D721Med (cell line): ENCODE measurements around the gene CAT.

Experiments
- DNase-seq: peaks from one replicate; pipeline ENCODE4 v3.0.0; 2011; ENCODE audit warnings: low spot score; ENCODE audit not compliant: insufficient read length
- FAIRE-seq: peaks from 2 replicates; lab custom pipeline; 2011; peaks lifted over from hg19 to GRCh38; lab: Jason Lieb, UNC
- TF ChIP-seq, protein P1 (sequence below): IDR thresholded peaks from 2 replicates; pipeline ENCODE4 v1.5.1; 2012; ENCODE audit warnings: mild to moderate bottlenecking, control low read depth; ENCODE audit not compliant: insufficient read depth; ENCODE audit errors: missing control alignments

Gene CAT

DNA sequence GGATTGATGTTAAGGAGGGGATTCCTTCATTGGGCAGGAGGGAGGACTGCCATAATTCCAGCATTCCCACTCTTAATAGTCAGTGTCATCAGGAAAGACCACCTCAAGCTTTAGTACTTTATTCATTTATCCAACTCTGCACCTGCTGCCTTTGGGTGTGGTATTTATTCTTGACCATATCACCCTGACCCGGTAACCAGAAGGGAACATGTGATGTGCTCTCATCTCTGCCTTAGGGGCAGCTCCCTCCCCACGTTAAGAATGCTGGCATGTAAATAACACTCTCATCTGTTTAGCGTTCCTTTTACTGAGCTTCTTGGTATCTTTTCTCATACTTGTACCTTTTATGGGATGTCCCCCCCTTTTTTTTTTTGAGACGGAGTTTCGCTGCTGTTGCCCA is 7.7 kb downstream of the CAT start:
- FAIRE-seq (no peak), DNase-seq (no peak)
- TF ChIP-seq, protein P1, sequence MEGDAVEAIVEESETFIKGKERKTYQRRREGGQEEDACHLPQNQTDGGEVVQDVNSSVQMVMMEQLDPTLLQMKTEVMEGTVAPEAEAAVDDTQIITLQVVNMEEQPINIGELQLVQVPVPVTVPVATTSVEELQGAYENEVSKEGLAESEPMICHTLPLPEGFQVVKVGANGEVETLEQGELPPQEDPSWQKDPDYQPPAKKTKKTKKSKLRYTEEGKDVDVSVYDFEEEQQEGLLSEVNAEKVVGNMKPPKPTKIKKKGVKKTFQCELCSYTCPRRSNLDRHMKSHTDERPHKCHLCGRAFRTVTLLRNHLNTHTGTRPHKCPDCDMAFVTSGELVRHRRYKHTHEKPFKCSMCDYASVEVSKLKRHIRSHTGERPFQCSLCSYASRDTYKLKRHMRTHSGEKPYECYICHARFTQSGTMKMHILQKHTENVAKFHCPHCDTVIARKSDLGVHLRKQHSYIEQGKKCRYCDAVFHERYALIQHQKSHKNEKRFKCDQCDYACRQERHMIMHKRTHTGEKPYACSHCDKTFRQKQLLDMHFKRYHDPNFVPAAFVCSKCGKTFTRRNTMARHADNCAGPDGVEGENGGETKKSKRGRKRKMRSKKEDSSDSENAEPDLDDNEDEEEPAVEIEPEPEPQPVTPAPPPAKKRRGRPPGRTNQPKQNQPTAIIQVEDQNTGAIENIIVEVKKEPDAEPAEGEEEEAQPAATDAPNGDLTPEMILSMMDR: no peak

DNA sequence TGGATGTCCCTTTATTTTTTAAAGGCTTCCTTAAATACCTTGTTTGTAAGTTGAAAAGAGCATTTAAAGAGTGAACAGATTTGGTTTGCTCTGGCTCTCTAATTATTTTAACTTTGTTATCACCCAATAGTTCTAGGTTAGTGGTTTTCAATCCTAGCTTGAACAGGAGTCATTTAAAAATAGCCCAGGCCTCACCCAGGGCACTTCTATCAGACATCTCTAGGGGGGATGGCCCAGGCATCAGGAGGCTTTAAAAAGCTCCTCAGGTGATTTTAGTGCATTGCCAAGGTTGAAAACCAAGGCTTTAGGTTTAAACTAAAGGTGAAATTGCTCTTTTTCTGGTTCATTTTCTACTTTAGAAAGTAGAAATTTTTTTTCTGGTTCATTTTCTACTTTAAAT is 8.3 kb downstream of the CAT start:
- no peak for DNase-seq
- no peak for FAIRE-seq
- TF ChIP-seq, protein P1: no peak

DNA sequence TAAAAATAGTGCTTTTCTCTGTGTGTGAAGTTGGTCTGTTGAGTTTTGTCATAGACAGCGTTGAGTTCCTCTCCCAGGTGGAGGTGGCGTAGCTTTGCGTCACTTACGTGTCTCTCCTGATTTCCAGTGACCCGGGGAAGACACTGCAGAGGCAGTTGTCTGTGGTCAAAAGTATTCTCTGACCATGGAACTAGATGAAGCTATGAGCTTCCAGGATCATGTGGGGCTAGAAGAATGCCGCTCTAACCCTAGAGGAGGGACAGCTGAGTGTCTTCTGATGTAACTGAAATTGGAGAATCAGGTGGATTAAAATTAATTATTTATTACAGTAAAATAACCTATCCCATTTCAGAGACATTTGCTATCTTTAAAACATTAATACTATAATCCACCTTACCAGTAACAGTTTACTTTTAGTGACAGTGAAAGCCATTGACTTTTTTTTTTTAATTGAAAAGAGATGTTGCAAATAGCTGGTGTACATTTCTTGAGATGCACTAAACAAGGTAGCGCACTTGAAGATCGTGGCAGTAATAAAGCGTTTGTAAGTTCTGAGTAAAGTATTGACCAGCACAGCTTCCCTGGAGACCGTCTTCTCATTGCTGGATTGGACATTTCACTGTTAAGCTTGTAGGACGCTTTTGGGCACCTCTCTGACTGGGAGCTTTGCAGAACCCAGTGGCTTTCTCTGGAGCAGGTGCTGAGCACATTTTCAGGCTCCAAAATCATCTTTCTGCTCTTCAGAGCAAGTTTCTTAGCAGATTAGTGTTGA is 9.7 kb downstream of the CAT start:
- TF ChIP-seq, protein P1: no peak
- FAIRE-seq (no peak), DNase-seq (no peak)

DNA sequence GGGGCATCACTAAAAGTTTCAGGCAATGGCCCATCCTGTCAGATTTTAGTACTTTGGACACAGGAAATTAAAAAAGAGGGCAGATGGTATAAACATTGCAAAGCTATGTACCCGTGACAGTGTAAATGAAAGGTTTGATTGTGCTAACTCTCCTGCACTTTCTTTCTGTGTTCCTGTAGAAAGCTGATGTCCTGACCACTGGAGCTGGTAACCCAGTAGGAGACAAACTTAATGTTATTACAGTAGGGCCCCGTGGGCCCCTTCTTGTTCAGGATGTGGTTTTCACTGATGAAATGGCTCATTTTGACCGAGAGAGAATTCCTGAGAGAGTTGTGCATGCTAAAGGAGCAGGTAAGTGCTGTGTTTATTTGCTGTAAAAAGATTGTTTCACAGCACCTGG is 10.3 kb downstream of the CAT start:
- DNase-seq: no peak
- TF ChIP-seq, protein P1: no peak
- no peak for FAIRE-seq

DNA sequence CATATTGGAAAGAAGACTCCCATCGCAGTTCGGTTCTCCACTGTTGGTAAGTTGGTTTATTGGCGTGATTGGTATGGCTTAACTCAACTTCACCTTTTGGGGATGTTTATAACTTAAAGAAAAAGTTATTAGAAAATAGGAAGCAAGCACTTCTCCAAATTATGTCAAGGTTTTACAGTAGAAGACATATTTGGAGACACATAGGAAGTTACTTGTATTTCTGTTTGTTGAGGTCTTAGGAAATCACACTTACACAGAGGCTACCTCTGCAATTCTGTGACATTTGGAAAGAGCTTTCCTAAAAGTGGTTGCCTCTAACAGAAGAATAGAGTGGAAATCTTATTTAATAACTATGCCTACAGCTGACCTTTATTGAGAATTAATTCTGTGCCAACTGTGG is 12.3 kb downstream of the CAT start:
- TF ChIP-seq, protein P1: no peak
- no peak for FAIRE-seq

DNA sequence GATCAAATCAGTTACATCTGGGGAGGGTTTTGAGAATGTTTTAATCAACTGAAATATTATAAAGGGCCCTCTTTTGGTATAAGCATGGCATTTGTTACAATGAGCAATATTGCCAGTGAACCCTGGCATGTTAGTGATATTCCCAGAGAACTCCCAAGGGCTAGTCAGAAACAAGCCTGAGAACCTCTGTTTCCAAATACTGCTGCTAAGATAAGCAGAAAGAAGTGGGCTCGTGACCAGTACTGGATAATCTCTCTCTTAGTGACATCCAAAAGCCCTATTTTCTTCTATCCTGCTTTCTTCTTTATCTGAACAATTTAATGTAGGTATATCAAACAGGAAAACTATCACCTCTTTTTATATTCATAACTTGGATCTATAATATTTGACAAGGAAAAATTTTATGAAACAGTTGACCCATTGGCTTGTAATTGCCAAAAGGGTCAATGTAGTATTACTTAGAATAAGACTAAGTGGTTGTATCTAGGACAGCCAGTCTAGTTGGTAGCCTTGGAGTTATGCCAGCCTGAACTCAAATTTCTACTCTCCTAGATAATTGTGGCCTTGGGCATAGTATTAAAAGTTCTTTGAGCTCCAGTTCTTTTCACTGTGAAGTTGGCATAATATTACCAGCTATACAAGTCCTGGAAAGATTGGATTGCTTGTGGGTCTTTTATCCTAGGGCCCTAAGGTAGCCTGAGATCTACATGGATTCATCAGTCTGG is 15.7 kb downstream of the CAT start:
- FAIRE-seq: no peak
- no peak for DNase-seq
- TF ChIP-seq, protein P1: no peak

More for the DNA sequence above, 12.3 kb downstream of the CAT start:
- no peak for DNase-seq

DNA sequence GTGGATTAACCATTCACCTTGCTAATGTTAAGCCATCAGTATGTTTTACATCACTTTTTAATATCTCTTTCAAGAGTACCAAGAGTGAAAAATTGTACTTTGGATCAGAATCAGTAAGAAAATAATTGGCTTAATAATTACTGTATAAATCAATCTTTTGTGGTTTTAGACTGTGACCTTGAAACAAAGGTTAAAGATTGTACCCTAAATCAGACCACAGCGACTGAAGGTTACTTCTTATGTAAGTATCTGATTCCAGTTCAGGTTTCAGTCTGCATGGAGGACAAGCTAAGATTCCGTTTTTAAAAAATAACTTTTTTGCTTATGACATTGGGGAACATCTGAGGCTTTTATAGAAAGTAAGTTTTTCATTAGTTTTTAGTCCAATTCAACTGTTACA is 18.9 kb downstream of the CAT start:
- DNase-seq (no peak), FAIRE-seq (no peak)
- TF ChIP-seq, protein P1: no peak
